CD4-positive, alpha-beta T cell treated with Interleukin-15 for 4 hours (primary cell): ENCODE data around the gene VAC14.

ENCODE experiments used
- DNase-seq: peaks from one replicate; pipeline ENCODE4 v3.0.0-alpha.2; 2020; ENCODE audit warnings: low spot score

Gene VAC14

GRCh38 chr16:70706948-70707465 is 94.0 kb downstream of the VAC14 start:
- DNase-seq: no peak

GRCh38 chr16:70705056-70705455 is 95.9 kb downstream of the VAC14 start:
- DNase-seq: no peak

DNA sequence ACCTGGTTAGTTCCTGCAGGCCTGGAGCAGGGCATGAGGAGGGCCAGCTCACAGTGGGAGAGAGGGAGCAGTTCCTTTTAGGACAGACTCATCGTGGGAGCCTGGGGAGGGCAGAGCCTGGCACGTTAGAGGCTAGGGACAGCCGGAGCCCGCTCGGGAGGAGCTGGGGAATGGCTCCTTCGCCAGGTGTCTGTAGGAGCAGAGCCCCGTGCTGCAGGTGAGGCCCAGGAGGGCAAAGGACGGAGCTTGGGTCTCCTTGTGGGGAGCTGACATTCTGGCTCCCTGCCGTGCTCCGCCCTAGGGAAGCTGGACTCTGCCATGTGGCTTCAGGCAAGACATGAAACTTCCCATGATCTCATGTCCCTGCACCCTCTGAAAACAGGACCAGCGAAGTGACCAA is 96.4 kb downstream of the VAC14 start:
- DNase-seq: no peak

DNA sequence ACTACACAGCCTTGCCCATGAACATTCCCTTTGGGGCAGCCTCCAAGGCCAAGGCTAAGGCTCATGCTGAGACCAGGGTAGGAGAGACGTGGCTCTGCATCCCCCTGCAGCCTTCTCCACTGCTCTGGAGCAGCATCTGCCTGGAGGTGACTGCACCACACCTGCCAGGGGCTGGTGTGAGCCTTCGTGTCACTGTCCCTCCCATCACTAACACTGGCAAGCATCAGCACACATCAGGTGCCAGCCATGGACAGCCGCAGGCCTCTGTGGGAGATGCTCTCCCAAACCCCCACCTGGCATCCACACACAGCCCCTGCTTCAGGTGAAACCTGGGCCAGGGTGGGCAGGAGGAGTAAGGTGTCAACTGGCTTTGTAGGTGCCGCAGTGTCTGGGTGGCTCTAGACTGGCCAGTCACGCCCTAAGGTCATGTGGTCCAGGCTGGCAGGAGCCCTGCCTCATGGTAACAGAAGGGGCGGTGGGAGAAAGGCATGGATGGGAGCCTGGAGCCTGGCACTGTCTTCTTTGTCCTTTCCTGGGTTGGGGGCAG is 97.0 kb downstream of the VAC14 start:
- no peak for DNase-seq

DNA sequence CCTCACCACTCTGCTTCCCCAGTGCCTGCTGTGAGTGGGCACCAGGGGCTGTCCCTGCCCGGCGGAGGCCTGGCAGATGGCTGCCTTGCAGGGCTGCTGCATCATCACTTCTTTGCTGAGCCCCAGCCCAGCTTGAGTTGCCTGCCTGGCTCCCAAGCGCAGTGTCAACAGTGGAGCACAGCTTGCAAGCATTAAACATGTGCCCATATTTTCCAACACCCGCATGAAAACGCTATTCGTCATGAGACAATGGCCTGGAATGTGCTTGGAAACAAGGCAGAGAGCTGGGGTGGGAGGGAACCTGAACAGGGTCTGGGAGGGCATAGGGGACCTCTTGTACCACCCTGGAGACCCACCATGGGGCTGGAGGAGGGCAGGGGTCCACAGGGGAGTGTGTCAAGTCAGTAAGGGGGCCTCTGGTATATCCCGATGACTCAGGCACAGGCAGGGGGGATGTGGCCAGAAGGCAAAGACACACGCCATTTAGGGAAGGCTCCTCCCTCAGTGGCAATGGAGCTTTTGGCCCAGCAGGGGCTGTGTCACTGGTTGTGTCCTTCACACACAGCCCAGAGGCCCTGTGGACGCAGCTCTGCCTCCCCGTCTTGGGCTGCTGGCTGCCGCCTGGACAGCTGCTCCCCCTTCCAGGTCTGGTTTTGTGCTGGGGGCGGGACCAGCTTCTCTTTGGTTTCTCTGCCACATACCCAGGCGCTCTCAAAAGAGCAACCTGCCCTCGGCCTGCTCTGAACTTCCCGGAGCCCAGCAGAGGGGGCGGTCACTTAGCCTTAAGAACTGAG is 97.7 kb downstream of the VAC14 start:
- no peak for DNase-seq

DNA sequence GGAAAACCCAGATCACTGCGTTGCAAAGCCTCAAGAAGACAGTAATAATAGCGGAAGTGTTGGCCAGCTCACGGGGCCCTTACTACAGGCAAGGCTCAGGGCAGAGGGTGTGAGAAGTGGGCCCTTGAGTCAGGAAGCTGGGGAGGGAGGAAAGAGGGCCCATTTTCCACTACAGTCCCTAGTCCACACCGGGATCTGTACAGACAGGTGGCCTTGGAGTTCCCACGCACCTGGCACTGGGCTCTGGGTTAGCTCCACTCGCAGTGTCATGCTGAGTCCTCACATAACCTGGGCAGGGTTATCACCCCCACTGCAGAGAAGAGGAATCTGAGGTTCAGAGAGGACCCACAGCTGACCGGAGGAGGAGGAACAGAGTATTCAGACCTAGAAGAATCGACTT is 98.3 kb downstream of the VAC14 start:
- DNase-seq: no peak

DNA sequence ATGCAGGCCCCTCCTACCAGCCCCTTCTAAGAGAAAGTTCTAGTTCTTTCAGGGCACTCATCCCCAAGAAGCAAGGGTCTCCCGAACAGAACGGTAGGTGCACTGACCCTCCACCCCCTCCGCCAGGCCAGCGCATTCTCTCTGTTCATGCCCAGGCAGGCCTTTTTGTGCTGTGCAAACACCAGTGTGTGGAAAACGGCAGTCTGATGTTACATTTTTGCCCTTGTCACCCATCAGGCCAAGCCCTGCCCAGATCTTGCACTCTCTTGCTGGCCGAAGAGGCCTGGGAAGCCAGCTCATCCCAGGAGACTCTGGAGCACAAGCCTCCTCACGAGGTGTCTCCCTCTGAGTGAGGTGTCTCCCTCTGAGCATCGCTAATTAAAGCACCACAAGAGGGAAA is 99.0 kb downstream of the VAC14 start:
- DNase-seq: no peak

GRCh38 chr16:70701596-70701995 is 99.4 kb downstream of the VAC14 start:
- DNase-seq: no peak

GRCh38 chr16:70701036-70701435 is 99.9 kb downstream of the VAC14 start:
- DNase-seq: no peak

DNA sequence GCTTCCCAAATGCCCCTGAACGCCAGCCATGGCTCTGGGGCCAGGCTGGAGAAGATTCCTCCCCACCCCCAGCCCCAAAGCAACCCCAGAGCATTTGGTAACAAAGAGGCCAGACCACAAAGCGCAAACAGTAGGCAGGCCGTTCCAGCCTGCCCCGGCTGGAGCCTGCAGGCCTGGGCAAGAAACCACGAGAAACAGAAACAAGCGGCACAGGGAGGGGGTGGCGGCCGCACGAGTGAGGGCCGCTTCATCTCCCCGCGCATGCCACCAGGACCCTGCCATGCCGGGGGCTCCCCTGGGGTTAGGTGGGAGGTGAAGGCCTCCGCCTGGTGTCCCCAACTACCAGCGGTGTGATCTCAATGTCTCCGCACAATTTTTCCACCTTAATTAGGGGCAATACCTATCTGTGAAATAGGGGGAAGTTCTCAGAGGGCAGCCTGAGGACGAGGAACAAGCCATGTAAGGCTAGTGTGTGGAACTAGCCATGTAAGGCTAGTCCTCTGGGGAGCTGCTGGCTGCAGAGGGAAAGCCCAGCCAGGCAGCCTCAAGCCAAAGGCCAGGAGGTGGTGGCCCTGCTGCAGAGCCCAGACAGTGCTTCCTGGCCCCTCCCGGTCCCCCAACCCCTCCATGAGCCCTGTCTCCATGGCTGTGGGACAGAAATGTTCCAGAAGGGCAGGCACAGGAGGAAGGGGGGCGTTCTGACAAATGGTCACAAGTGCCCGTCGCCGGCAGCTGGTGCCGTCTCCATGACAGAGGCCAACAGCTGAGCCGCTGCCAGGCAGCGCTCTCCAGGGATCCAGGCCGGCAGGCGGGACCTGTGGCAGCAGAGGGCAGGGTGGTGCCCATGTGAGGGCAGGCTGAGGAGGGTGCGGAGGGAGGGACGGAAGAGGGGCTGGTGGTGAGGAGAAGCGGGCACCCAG is 100.6 kb downstream of the VAC14 start:
- no peak for DNase-seq

GRCh38 chr16:70699696-70700095 is 101.3 kb downstream of the VAC14 start:
- no peak for DNase-seq

- no peak for DNase-seq
Measured at GRCh38 chr16:70698901-70699300, 102.1 kb downstream of the VAC14 start.

DNA sequence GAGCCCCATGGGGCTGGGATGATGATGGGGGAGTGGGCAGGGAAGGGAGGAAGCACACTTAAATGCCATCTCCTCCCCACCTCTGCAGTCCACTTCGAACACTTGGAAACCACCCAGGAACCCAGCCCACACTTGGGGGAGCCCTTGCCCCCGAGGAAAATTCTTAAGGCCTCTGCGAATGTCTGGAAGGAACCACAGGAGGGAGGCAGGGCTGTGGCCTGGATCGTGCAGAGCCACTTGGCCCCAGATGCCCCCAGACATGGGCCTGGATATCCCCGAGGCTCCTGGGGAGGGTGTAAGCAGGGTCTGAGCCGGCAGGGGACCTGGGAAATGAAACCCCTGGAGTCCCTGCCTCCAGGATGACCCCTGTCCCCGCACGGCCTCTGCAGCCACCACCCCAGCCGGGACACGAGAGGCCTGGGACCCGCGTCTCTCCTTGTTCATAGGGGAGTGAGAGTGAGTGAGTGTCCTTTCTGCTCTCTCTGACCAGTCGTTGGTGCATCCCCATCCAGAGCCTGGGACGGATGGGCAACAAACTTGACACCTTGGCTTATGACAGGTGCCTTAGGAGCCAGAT is 103.3 kb downstream of the VAC14 start:
- DNase-seq: no peak

GRCh38 chr16:70696952-70697593 is 103.9 kb downstream of the VAC14 start:
- peak; percentile 1 for DNase-seq

DNA sequence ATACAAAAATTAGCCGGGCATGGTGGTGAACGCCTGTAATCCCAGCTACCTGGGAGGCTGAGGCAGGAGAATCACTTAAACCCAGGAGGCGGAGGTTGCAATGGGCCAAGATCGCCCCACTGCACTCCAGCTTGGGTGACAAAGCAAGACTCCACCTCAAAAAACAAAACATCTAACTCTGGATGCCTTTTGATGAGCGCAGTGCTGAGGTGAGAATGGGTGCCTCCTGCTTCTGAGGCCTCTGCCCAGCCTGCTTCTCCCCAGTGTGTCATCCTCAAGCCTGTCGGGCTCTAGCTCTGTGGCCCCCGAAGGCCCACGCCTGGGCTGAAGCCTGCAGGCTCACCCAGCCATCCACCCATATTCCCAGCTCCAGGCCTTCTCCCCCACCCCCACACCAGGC is 104.6 kb downstream of the VAC14 start:
- DNase-seq: no peak

DNA sequence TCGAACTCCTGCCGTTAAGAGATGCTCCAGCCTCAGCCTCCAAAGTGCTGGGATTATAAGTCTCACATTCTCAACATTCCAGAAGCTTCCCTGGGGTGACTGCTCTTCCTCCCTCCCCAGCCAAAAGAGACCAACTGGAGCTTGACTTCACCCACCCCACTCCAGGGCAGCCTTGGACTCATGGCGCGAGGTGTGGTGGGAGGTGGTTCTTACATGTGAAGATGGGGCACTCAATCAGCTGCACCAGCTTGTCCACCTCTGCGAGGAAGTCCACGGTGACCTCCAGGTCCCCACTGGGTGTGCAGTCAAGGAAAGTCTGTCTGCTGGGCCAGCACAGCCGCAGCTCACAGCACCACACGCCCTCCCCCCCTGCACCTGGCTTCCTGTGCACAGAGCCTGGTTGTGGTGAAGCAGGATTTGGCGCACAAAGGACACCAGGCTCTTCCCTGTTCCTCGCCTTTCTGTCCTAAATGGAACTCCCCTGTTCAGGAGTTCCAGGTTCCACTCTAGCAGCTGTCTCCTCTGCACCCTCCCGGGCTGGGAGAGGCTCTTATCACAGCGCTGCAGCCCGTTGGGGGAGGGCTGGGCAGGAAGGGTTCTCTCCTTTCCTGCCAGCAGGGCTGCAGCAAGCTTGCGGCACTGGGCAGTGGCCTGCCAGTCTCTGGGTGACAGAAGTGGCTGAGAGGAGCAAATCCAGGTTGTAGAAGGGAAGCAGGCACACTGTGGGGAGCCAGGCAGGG is 105.5 kb downstream of the VAC14 start:
- DNase-seq: no peak

DNA sequence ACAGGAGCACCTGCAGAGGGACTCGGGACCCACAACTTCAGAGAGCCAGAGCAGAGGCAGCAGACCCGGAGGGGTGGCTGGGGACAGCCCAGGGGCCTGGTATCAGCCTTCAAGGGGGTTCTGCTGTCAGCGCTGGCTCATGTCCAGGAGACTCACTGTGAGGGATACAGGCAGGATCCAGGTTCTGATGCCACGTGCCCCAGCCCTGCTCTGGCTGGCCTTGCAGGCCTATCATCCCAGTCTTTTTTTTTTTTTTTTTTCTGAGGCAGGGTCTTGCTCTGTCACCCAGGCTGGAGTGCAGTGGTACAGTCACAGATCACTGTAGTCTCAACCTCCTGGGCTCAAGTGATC is 106.1 kb downstream of the VAC14 start:
- no peak for DNase-seq

- DNase-seq: no peak
Measured at GRCh38 chr16:70694088-70694867, 106.7 kb downstream of the VAC14 start.

GRCh38 chr16:70692873-70693671 is 107.9 kb downstream of the VAC14 start:
- no peak for DNase-seq
